ENCODE results near the gene SNRPD1.
"Not testable (repeated sequence)": the region's sequence is repeated elsewhere in the genome, so short reads cannot be mapped to it uniquely, and the experiment has no call there.

DNA sequence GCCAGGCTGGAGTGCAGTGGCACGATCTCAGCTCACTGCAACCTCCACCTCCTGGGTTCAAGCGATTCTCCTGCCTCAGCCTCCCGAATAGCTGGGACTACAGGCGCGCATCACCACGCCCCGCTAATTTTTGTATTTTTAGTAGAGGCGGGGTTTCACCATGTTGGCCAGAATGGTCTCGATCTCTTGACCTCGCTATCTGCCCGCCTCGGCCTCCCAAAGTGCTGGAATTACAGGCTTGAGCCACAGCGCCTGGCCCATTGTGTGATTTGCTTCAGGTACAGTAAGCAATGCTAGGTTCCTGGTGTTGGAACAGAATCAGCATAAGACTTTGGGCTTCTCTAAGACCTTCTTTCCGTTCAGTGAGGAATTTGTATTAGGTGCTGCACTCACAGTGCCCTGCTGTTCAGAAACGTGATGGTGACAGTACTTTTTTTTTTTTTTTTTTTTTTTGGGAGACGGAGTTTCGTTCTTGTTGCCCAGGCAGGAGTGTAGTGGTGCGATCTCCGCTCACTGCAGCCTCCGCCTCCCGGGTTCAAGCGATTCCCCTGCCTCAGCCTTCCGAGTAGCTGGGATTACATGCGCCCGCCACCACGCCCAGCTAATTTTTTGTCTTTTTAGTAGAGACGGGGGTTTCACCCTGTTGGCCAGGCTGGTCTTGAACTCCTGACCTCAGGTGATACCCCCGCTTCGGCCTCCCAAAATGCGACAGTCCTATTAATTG lies 551 bp upstream of the SNRPD1 start:
- not testable (repeated sequence) for TF ChIP-seq TAF1 (IDR thresholded peaks at IDR 0.05; ENCODE audit: borderline replicate concordance, low read depth, low read length); POLR2AphosphoS5 (IDR thresholded peaks at IDR 0.05; ENCODE audit: low read depth, low read length); POLR2A (IDR thresholded peaks at IDR 0.05; ENCODE audit: low read depth, low read length)

Data from GM12892 (cell line).